GM19463 (cell line): ENCODE results near the gene RP2.

Experiments
- ATAC-seq: cut with Tn5 transposase; IDR thresholded peaks from one replicate; pipeline ENCODE4 v1.9.1; 2021; ENCODE audit warnings: mild to moderate bottlenecking, moderate library complexity; ENCODE audit not compliant: unreplicated experiment

The RP2 gene

GRCh38 chrX:46841346-46841745 lies 4.5 kb downstream of the RP2 start:
- no peak for ATAC-seq

- ATAC-seq = no peak
Measured at GRCh38 chrX:46844913-46845312, 8.1 kb downstream of the RP2 start.

GRCh38 chrX:46849933-46850332 lies 13.1 kb downstream of the RP2 start:
- ATAC-seq = no peak

GRCh38 chrX:46850771-46851170 lies 13.9 kb downstream of the RP2 start:
- no peak for ATAC-seq

- ATAC-seq = no peak
Measured at GRCh38 chrX:46856483-46856882, 19.6 kb downstream of the RP2 start.

- ATAC-seq = no peak
Measured at GRCh38 chrX:46860557-46860956, 23.7 kb downstream of the RP2 start.

GRCh38 chrX:46863072-46863471 lies 26.2 kb downstream of the RP2 start:
- no peak for ATAC-seq

GRCh38 chrX:46864606-46865005 lies 27.8 kb downstream of the RP2 start:
- no peak for ATAC-seq

GRCh38 chrX:46865281-46865680 lies 28.4 kb downstream of the RP2 start:
- ATAC-seq = no peak

GRCh38 chrX:46866726-46867125 lies 29.9 kb downstream of the RP2 start:
- ATAC-seq = no peak

GRCh38 chrX:46873746-46874145 lies 36.9 kb downstream of the RP2 start:
- no peak for ATAC-seq

GRCh38 chrX:46876901-46877300 lies 40.1 kb downstream of the RP2 start:
- ATAC-seq = no peak

GRCh38 chrX:46882266-46882665 lies 45.4 kb downstream of the RP2 start:
- no peak for ATAC-seq

GRCh38 chrX:46884799-46885198 lies 48.0 kb downstream of the RP2 start:
- ATAC-seq = no peak

- ATAC-seq = no peak
Measured at GRCh38 chrX:46898207-46898606, 61.4 kb downstream of the RP2 start.

GRCh38 chrX:46903458-46904242 lies 66.8 kb downstream of the RP2 start:
- ATAC-seq = peak; percentile 91

GRCh38 chrX:46904626-46905025 lies 67.8 kb downstream of the RP2 start:
- no peak for ATAC-seq

GRCh38 chrX:46910415-46910814 lies 73.6 kb downstream of the RP2 start:
- no peak for ATAC-seq

GRCh38 chrX:46912098-46912602 lies 75.3 kb downstream of the RP2 start, which contains the start of gene JADE3:
TSS of gene JADE3 (plus strand) at chrX:46912421. CDS start at chrX:46984895, 72,474 bp downstream.
- ATAC-seq = peak; percentile 47

GRCh38 chrX:46912603-46913491 lies 76.0 kb downstream of the RP2 start:
- ATAC-seq = peak; percentile 55

- no peak for ATAC-seq
Measured at GRCh38 chrX:46913667-46914066, 76.8 kb downstream of the RP2 start.

- no peak for ATAC-seq
Measured at GRCh38 chrX:46916273-46916672, 79.4 kb downstream of the RP2 start.
